ENCODE data around the gene MRC2.
A peak's percentile ranks its signal among the peaks of the same experiment; 100 is the strongest.

MRC2 gene

DNA sequence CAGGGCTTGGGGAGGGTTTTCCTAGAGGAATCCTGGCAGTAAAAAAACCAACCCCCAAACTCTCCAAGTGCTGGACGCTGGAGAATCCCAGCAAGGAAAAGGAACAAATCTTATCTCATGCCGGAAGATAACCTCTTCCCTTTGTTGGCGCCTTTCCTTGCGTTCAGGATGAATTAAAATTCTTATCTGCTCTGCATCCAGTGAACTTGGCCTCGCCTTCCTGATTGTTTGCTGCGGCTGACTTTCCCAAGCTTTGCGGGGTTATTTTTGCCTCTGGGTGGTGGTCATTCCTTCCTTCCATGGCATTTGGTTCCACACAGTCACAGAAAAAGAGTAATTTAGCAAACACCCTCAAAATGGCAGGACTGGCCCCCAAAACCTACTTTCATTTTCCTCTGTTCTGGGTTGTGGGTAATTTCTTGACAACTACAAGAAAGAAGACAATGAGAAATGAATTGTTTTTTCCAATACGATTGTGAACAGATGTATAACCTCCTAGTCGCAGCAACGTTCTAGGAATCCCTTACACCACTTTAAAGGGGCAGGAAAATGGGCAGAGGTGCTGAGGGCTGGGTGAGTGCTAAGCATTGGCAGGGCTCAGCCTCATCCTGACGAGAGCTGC lies 77.8 kb downstream of the MRC2 start:
- Mint-ChIP-seq H3K36me3 (no peaks in the 10 kb centered on the region), H3K4me1 (peaks cover 4% of the 10 kb centered on the region), H3K4me3 (no peak overlapping the region), H3K27ac (no peak overlapping the region), H3K27me3 (peaks cover 5% of the 10 kb centered on the region), H3K9me3 (no peaks in the 10 kb centered on the region)

DNA sequence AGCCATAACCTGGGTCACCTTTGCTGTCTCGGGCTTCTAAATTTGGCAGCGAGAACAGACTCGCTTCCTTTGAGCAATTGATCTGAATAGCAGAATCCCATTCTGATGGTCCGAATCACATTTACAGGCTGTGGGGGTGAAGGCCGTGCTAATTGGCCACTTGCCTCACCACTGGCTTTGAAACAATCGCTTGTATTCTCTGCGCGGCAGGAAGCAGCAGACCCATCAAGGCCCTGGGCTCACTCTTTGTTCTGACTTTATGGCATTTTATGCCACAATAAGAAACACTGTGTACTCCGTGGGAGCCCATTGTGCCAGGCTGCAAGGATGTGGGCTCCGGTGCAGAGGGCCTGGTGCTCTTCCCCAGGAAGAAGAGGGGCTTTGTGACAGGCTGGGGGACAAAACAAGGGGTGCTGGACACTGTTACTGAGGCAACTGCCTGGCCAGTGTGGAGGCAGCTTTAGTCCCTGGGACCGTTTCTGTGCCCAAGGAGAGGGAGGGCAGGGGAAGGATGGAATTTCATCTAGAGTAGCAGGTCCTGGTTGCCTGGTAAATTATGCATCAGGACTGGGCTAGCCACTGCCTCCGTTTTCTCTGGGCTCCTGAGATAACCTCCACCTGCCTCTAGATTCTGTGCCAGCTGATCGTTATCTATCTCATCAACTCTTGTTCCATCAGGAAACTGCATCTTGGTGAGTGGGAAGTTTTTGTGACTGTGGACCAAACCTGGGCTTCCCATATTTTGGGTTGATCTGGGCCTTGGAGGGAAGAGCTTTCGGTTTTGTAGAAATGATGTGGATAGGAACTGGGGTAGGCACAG lies 78.5 kb downstream of the MRC2 start:
- Mint-ChIP-seq H3K4me3 (no peak overlapping the region), H3K27me3 (peaks cover 5% of the 10 kb centered on the region), H3K4me1 (peaks cover 4% of the 10 kb centered on the region), H3K27ac (no peak overlapping the region), H3K9me3 (no peaks in the 10 kb centered on the region), H3K36me3 (no peaks in the 10 kb centered on the region)

DNA sequence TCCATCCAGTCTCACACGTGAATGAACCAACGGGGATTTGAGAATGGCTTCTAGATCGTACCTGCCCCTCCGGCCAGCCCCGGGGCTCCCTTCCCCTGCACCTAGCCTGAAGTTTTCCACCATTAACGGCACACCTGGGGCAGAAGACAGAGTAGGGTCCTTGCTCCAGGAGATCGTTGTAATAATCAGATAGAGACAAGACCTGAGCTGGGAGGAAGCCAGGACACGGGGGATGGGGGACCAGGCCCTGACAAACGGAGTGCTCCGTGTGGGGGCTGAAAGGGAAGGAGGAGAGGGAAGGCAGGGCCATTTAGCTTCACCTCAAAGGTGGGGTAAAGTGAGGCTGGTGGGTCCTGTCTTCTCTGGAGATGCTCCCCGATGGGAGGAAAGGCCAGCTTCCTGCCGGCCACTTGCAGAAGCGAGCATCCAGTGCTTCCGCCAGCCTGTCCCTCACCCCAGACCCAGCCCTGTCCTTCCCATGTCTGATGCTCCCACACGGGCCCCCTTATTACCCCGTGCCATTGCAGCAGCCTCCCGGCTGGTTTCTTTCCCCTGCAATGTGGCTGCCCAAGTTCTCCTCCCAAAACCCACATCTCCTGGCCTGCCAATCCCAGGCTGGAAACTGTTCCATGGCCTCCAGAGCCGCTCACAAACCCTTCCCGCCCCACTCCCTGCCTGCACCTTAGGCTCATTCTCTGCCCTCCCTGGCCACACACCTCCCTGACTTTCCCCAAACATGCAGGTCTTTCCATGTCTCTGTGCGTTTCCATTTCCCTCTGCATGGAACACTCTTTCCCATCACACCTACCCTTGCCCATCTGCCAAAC lies 79.3 kb downstream of the MRC2 start:
- Mint-ChIP-seq H3K27ac (no peak overlapping the region), H3K4me1 (peaks cover 4% of the 10 kb centered on the region), H3K4me3 (peak overlapping the region; percentile 34), H3K9me3 (no peaks in the 10 kb centered on the region), H3K36me3 (no peaks in the 10 kb centered on the region), H3K27me3 (peaks cover 5% of the 10 kb centered on the region)

DNA sequence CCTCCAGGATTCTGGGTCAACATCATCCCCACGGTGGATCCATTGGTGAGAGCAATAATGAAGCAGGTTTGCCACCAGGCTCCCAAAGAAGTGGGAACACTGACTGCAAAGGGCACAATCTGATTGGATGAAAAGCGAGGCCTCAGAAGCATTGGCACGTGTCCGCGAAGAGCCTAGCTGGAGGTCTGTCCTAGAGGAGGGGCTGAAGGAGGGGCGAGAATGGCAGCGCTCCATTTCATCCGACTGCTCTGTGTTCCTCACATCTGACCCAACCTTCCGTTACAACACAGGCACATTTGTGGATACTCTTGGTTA lies 79.9 kb downstream of the MRC2 start:
- H3K36me3 Mint-ChIP-seq, result no peaks in the 10 kb centered on the region
- peaks cover 5% of the 10 kb centered on the region for H3K27me3 Mint-ChIP-seq
- no peak overlapping the region for H3K27ac Mint-ChIP-seq
- peak overlapping the region; percentile 34 for H3K4me3 Mint-ChIP-seq
- H3K9me3 Mint-ChIP-seq, result no peaks in the 10 kb centered on the region
- H3K4me1 Mint-ChIP-seq, result peaks cover 4% of the 10 kb centered on the region

DNA sequence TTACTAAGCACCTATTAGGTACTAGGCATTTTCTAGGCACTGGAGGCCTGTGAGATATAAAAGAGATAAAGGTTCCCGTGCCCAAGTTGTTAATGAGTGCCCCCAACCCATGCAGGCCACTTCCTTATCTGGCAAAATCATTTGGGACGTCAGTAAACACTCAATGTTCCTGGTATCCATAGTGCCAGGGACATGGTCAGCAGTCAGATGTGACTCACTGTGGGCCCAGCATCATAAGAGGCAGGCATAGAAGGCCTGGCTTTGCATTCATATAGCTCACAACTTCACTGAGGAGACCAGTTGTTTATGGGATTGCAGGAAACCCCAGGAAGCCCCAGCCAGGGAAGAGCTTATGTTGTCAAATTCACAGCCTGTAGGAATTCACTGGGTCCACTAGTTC lies 81.1 kb downstream of the MRC2 start:
- H3K4me3 Mint-ChIP-seq, result no peak overlapping the region
- no peaks in the 10 kb centered on the region for H3K36me3 Mint-ChIP-seq
- peaks cover 4% of the 10 kb centered on the region for H3K4me1 Mint-ChIP-seq
- H3K27me3 Mint-ChIP-seq, result peaks cover 5% of the 10 kb centered on the region
- H3K27ac Mint-ChIP-seq, result no peak overlapping the region
- H3K9me3 Mint-ChIP-seq, result no peaks in the 10 kb centered on the region

DNA sequence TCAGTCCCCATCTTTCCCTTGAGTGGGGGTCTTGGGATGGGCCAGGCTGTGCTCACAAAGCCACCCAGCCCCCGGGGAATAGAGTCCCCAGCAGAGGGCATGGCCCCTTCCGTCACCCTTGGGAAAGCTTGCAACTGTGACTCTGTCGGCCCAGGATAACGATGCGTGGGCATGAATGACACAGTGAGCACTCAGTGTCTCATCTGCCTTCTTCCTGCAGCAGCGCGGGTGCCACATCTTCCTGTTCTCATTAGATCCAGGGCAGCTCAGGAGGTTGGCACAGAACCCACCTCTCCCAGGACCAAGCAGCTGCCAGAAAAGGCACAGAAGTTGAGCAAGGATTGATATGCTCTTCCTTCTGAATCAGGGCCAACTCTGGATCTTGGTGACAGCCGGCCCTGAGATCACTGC lies 84.7 kb downstream of the MRC2 start:
- H3K4me1 Mint-ChIP-seq, result no peaks in the 10 kb centered on the region
- H3K27ac Mint-ChIP-seq, result no peak overlapping the region
- H3K9me3 Mint-ChIP-seq, result no peaks in the 10 kb centered on the region
- H3K4me3 Mint-ChIP-seq, result no peak overlapping the region
- H3K27me3 Mint-ChIP-seq, result peaks cover 1% of the 10 kb centered on the region
- H3K36me3 Mint-ChIP-seq, result no peaks in the 10 kb centered on the region

DNA sequence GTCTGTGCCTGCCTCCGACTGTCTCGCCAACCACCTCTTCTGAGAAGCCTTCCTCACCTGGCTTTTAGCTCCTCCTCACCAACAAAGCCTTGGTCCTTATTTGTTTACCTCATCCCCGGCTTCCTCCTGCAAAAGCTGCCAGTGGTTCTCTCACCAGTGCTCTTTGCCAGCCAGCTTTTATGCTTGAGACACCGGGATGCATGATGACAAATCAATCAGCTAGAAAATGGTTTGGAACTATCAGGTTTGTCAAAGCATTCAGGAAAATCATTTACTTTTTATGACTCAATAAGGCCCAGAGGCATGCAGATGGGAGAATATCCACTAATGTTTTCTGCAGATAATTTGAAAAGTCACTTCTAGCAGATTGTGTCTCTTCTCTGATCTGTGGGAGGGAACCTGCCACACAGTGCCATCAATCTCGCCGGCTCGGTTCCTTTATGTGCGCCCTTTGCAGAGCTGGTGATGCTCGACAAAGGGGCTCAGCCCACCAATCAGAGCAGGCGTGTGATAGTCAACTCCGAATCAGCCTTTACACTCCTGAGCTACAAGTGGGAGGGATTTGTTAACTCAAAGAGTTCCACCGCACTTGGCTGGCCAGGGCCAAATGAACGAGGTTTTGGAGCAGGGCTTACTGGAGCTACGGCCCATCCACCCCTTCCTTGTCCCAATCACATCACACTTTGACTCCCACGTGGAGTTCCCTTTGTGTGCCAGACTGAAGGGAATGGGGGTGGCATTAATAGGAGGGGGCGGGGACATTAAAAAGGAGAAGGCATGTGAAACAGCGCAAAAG lies 85.8 kb downstream of the MRC2 start:
- no peaks in the 10 kb centered on the region for H3K9me3 Mint-ChIP-seq
- H3K27ac Mint-ChIP-seq, result no peak overlapping the region
- no peaks in the 10 kb centered on the region for H3K4me1 Mint-ChIP-seq
- no peak overlapping the region for H3K4me3 Mint-ChIP-seq
- no peaks in the 10 kb centered on the region for H3K27me3 Mint-ChIP-seq
- H3K36me3 Mint-ChIP-seq, result no peaks in the 10 kb centered on the region

DNA sequence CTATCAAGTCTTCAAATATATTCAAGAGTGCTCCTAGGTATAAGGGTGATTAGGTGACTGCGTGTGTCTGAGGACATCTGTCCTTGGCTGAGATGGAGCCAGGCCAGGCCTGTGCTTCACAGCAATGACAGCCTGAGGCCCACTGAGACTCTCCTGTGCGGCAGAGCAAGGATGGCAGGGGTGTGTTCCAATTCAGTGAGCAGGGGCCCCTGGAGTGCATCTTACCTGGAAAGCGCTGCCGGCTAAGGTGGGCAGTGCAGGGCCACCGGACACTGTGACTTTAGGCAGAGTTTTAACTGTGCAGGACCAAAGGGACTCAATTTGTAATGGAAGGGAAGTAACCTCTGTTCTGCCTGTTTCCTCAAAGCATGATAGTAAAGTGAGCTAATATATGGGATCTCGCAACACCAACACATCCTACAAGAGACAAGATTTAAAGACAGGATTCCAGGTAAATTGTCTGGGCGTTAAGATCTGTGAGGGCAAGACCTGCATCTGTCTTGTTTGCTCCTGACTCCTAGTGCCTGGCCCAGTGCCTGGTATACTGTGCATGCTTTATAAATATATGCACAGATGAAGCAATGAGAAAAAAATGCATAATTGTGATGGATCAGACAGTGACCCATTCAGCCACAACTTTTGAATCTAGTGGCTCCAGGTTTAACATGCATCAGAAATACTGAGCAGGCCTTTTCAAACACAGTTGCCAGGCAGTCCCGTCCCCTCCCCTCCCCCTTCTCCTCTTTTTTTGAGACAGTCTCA lies 86.7 kb downstream of the MRC2 start:
- Mint-ChIP-seq H3K27ac (no peak overlapping the region), H3K4me3 (no peak overlapping the region), H3K4me1 (no peaks in the 10 kb centered on the region), H3K27me3 (no peaks in the 10 kb centered on the region), H3K9me3 (no peaks in the 10 kb centered on the region), H3K36me3 (no peaks in the 10 kb centered on the region)

DNA sequence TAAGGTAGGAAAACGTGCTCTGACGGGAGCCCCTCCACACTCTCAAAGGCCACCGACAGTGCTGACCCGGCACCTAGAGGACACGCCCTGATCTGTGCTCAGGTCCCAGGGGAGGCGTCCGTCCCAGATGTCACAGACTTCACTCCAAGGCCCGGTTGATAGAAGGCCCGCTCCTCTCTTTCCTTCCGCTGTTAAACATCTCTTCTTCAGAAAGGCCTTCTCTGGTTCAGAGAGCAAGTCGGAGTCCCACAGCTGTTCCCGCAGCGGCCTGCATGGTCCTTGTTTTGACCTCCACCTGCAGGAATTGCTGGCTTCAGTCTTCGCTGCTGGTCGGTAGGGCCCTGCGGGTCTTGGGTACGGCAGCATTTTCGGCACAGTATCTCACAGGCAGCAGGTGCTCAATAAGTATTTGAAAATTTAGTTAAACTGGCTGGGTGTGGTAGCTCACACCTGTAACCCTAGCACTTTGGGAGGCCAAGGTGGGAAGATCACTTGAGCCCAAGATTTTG lies 88.5 kb downstream of the MRC2 start:
- Mint-ChIP-seq H3K27ac (no peak overlapping the region), H3K27me3 (no peaks in the 10 kb centered on the region), H3K4me1 (peaks cover 8% of the 10 kb centered on the region), H3K9me3 (no peaks in the 10 kb centered on the region), H3K36me3 (peaks cover 6% of the 10 kb centered on the region), H3K4me3 (no peak overlapping the region)

DNA sequence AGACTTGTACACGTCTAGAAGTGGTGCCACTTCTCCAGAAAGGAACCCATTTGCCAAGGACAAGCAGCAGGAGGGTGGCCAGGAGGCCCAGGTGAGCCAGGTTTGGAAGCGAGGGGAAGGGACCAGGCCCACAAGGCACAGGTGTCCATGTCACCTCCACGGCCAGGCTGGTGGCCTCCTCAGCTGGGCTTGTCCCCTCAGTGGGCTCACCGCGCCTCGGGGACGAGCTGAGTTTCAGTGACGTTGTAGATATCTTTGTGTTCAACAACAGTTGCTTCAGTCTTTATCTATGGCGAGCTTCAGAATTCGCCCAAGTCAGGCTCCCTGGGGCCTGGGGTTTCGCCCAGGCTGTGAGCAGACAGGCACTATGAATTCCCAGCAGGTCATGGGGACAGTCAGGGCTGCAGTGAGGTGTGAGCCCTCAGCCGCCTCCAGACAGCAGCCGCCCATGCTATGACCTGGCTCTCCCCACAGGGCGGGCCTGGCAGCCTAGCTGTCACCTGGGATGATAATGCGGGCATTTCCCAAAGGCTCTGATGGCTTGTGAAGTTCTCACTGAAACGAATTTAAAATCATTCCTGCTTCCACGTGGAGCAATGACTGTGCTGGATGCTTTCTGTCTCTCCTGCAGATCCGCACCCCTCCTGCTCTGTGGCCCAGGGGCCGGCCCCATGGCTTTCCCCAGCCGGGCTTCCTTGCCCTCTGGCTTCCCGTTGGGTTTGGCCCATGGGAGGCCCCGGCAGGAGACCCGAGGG lies 89.5 kb downstream of the MRC2 start:
- H3K4me1 Mint-ChIP-seq, result peaks cover 8% of the 10 kb centered on the region
- H3K27me3 Mint-ChIP-seq, result no peaks in the 10 kb centered on the region
- no peak overlapping the region for H3K27ac Mint-ChIP-seq
- no peak overlapping the region for H3K4me3 Mint-ChIP-seq
- no peaks in the 10 kb centered on the region for H3K9me3 Mint-ChIP-seq
- H3K36me3 Mint-ChIP-seq, result peaks cover 6% of the 10 kb centered on the region

DNA sequence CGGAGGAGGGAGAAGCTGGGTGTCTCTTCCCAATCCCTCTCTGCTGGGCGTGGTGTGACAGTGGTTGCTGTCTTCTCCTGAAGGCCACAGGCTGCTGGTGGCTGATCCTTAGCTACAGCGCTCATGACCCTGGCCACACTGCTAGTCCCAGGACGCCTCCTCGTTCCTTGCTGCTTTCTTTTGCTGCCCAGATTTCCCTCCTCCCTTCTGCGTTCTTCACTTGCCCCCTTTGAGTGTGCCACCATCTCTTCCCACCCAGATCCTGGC lies 90.1 kb downstream of the MRC2 start:
- Mint-ChIP-seq H3K9me3 (no peaks in the 10 kb centered on the region), H3K36me3 (peaks cover 6% of the 10 kb centered on the region), H3K27me3 (peaks cover 2% of the 10 kb centered on the region), H3K4me3 (no peak overlapping the region), H3K27ac (no peak overlapping the region), H3K4me1 (peaks cover 8% of the 10 kb centered on the region)

DNA sequence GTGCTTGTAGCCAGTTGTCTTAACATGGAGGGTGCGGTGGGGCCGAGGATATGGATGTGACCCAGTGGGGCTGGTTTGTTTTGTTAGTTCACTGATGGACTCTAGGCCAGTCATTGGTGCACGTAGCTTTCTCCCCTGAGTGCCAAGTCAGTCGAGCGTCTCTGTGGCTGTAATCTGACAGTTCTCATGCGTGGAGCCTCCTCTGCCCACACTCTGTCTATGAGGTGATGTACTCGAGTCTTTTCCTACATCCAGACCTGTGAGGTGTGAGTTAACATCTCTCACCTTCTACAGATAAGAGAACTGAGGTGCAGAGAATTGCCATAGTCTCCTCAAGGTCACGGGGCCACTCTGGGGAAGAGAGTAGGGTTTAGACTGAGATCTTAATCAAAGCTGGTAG lies 90.4 kb downstream of the MRC2 start:
- Mint-ChIP-seq H3K36me3 (peaks cover 6% of the 10 kb centered on the region), H3K4me3 (no peak overlapping the region), H3K27ac (no peak overlapping the region), H3K27me3 (peaks cover 3% of the 10 kb centered on the region), H3K9me3 (no peaks in the 10 kb centered on the region), H3K4me1 (peaks cover 8% of the 10 kb centered on the region)

DNA sequence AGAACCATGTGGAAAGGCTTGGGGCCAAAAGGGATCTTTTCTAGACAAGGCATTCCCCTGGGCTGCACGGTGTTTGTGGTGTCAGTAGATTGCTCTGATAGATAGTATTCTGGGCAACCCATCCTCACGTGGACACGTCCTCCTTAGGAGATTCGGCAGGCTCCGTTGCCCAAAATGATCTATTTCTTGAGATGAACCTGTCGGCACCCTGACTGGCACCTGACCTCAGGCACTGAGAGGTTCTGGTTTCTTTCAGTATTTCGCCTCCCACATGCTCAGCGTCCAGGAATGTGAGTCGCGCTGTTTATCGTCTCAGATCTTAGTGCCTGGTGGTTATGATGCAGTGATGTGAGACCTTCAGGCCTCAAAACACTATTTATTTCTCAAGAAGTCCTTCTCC lies 91.0 kb downstream of the MRC2 start:
- H3K9me3 Mint-ChIP-seq, result no peaks in the 10 kb centered on the region
- no peak overlapping the region for H3K27ac Mint-ChIP-seq
- peaks cover 3% of the 10 kb centered on the region for H3K27me3 Mint-ChIP-seq
- H3K4me3 Mint-ChIP-seq, result no peak overlapping the region
- H3K4me1 Mint-ChIP-seq, result peaks cover 12% of the 10 kb centered on the region
- peaks cover 6% of the 10 kb centered on the region for H3K36me3 Mint-ChIP-seq

DNA sequence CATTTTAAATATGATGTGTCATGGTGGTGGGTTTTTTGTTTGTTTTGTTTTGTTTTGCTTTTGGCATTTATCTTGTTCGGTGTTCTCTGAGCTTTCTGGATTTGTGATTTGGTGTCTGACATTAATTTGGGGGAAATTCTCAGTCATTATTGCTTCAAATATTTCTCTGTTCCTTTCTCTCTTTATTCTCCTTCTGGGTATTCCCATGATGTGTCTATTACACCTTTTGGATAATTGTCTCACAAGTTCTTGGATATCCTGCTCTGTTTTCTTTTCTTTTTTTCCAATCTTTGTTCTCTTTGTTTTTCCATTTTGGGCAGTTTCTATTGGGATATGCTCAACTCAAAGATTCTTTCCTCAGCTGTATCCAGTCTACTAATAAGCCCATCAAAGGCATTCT lies 92.1 kb downstream of the MRC2 start:
- H3K9me3 Mint-ChIP-seq, result no peaks in the 10 kb centered on the region
- peaks cover 3% of the 10 kb centered on the region for H3K27me3 Mint-ChIP-seq
- H3K36me3 Mint-ChIP-seq, result peaks cover 6% of the 10 kb centered on the region
- peaks cover 24% of the 10 kb centered on the region for H3K4me1 Mint-ChIP-seq
- no peak overlapping the region for H3K27ac Mint-ChIP-seq
- H3K4me3 Mint-ChIP-seq, result no peak overlapping the region
